Panc1 (cell line): ENCODE data around the gene LRP1B. TPM values are rescaled to one million over a fixed set of nuclear protein-coding genes. Genes with fewer than 3 reads are reported as not detected.

Source experiments
- ATAC-seq: fragments of 200-7000 bp; cut with Tn5 transposase; 2 replicates; pipeline ENCODE4 v1.9.1; 2020; ENCODE audit warnings: mild to moderate bottlenecking, moderate library complexity
- BruUV-seq: library from RNA; stranded (reverse); fragments of 400-500 nt; replicated peaks from 2 replicates; lab custom pipeline; 2021; lab: Mats Ljungman, UMichigan
- CTCF ChIA-PET: fragments of 300-600 bp; sonication (Branson Sonifier 250); formaldehyde crosslinking; loops from one replicate; lab custom pipeline; 2022; ENCODE audit warnings: antibody characterized with exemption; lab: Charles Lee
- POLR2A ChIA-PET: fragments of 300-600 bp; sonication (Branson Sonifier 250); formaldehyde crosslinking; loops from one replicate; lab custom pipeline; 2022; ENCODE audit warnings: antibody characterized with exemption; lab: Charles Lee
- DNase-seq: peaks from one replicate; pipeline ENCODE4 v3.0.0-alpha.2; 2010; ENCODE audit warnings: low read depth, low spot score
- H3K27ac ChIP-seq: 2 replicates; pipeline ENCODE4 v1.5.1; 2011; ENCODE audit warnings: mild to moderate bottlenecking, low read length, inconsistent platforms
- H3K27me3 ChIP-seq: fragments of 200-500 bp; sonication (Bioruptor generic); 2 replicates; pipeline ENCODE4 v1.6.0; 2014; ENCODE audit warnings: low read length, inconsistent platforms; ENCODE audit not compliant: control insufficient read depth, insufficient read depth
- H3K36me3 ChIP-seq: fragments of 200-500 bp; sonication (Bioruptor generic); 2 replicates; pipeline ENCODE4 v1.5.1; 2014; ENCODE audit warnings: inconsistent platforms, mild to moderate bottlenecking, low read length, moderate library complexity; ENCODE audit not compliant: control insufficient read depth, insufficient read depth
- H3K4me1 ChIP-seq: 2 replicates; pipeline ENCODE4 v1.5.1; 2011; ENCODE audit warnings: inconsistent platforms, mild to moderate bottlenecking, low read length, moderate library complexity; ENCODE audit not compliant: control insufficient read depth, insufficient read depth
- H3K4me3 ChIP-seq, 2 experiments: 2 replicates each; pipeline ENCODE4 v1.5.1; 2011 to 2012; ENCODE audit warnings: low read depth in 2 of 2, low read length in 2 of 2, mild to moderate bottlenecking in 2 of 2, inconsistent platforms in 1 of 2, moderate library complexity in 1 of 2
- H3K9me3 ChIP-seq: fragments of 200-500 bp; sonication (Bioruptor generic); 2 replicates; pipeline ENCODE4 v1.5.1; 2014; ENCODE audit warnings: low read depth, mild to moderate bottlenecking, inconsistent platforms, low read length, moderate library complexity; ENCODE audit not compliant: control insufficient read depth, insufficient read depth
- POLR2AphosphoS5 ChIP-seq: IDR thresholded peaks from 2 replicates; pipeline ENCODE4 v1.6.1; 2012; ENCODE audit warnings: mild to moderate bottlenecking, low read depth, low read length, moderate library complexity
- SIN3A ChIP-seq: IDR thresholded peaks from 2 replicates; pipeline ENCODE4 v1.6.1; 2012; ENCODE audit warnings: low read depth, mild to moderate bottlenecking, low read length, moderate library complexity, borderline replicate concordance; ENCODE audit not compliant: insufficient read depth
- TCF7L2 ChIP-seq: IDR thresholded peaks from 2 replicates; pipeline ENCODE4 v1.6.1; 2011; ENCODE audit warnings: mild to moderate bottlenecking, low read depth, low read length, inconsistent platforms
- in situ Hi-C: cut with HindIII; loops from 2 replicates; pipeline ENCODE4 v1.10.0; 2016; ENCODE audit warnings: low sequenced_read_pairs, low pct_unique_long_range_greater_than_20kb
- intact Hi-C: fragments of 100-400 bp; cut with micrococcal nuclease; formaldehyde crosslinking; loops from one replicate; pipeline ENCODE4 v1.10.0; 2022; ENCODE audit not compliant: unreplicated experiment
- total RNA-seq: library from RNA; stranded (reverse); gene quantifications from one replicate; pipeline ENCODE4 v1.2.1, GENCODE V29; 2021; ENCODE audit not compliant: unreplicated experiment
- TF ChIP-seq, protein P1 (sequence below), 2 experiments: IDR thresholded peaks; 2 replicates each; pipeline ENCODE4 v1.6.1; 2011 to 2012; ENCODE audit warnings: low read depth in 2 of 2, control low read depth in 1 of 2, low read length in 1 of 2, mild to moderate bottlenecking in 1 of 2, moderate library complexity in 1 of 2; ENCODE audit not compliant: insufficient read depth in 1 of 2
- TF ChIP-seq, protein P2 (sequence below): fragments of 450-650 bp; IDR thresholded peaks from 2 replicates; pipeline ENCODE4 v1.5.1; 2017; ENCODE audit warnings: mild to moderate bottlenecking

Gene LRP1B
- total RNA-seq, 1 experiment from 2014 or later: 0.54 TPM

DNA sequence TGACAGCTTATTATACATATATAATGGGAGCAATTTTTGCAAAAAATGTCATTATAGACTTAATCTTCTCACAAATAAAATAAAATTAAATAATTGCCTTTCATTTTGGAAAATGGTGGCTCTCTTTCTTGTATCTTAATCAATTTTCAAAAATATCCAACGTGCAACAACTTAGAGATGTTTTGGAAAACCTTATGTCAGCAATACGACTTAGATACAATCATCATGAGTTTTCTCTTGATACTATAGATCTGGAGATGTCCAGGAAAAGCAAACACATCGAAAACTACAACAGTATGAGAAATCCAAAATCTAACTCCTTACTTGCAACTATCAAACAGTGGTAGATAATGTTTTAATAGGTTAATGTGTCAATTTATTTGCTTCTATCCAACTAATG, 1529.0 kb downstream of the LRP1B start:
- POLR2A ChIA-PET: no interaction called here
- no TSS peak for BruUV-seq
- in situ Hi-C loops (no loop called here), intact Hi-C loops (no loop called here)
- Histone ChIP-seq H3K27me3 (no peaks in the 10 kb centered on the region), H3K27ac (no peak overlapping the region), H3K4me3 (no peak overlapping the region), H3K36me3 (no peaks in the 10 kb centered on the region), H3K9me3 (no peaks in the 10 kb centered on the region), H3K4me1 (no peaks in the 10 kb centered on the region)
- no peak for ATAC-seq
- TF ChIP-seq, protein P1, sequence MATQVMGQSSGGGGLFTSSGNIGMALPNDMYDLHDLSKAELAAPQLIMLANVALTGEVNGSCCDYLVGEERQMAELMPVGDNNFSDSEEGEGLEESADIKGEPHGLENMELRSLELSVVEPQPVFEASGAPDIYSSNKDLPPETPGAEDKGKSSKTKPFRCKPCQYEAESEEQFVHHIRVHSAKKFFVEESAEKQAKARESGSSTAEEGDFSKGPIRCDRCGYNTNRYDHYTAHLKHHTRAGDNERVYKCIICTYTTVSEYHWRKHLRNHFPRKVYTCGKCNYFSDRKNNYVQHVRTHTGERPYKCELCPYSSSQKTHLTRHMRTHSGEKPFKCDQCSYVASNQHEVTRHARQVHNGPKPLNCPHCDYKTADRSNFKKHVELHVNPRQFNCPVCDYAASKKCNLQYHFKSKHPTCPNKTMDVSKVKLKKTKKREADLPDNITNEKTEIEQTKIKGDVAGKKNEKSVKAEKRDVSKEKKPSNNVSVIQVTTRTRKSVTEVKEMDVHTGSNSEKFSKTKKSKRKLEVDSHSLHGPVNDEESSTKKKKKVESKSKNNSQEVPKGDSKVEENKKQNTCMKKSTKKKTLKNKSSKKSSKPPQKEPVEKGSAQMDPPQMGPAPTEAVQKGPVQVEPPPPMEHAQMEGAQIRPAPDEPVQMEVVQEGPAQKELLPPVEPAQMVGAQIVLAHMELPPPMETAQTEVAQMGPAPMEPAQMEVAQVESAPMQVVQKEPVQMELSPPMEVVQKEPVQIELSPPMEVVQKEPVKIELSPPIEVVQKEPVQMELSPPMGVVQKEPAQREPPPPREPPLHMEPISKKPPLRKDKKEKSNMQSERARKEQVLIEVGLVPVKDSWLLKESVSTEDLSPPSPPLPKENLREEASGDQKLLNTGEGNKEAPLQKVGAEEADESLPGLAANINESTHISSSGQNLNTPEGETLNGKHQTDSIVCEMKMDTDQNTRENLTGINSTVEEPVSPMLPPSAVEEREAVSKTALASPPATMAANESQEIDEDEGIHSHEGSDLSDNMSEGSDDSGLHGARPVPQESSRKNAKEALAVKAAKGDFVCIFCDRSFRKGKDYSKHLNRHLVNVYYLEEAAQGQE (IDR thresholded peaks at IDR 0.05; ENCODE audit: insufficient read depth in 1 of 2, low read depth in 2 of 2, low read length in 1 of 2): no peak
- TF ChIP-seq, protein P2, sequence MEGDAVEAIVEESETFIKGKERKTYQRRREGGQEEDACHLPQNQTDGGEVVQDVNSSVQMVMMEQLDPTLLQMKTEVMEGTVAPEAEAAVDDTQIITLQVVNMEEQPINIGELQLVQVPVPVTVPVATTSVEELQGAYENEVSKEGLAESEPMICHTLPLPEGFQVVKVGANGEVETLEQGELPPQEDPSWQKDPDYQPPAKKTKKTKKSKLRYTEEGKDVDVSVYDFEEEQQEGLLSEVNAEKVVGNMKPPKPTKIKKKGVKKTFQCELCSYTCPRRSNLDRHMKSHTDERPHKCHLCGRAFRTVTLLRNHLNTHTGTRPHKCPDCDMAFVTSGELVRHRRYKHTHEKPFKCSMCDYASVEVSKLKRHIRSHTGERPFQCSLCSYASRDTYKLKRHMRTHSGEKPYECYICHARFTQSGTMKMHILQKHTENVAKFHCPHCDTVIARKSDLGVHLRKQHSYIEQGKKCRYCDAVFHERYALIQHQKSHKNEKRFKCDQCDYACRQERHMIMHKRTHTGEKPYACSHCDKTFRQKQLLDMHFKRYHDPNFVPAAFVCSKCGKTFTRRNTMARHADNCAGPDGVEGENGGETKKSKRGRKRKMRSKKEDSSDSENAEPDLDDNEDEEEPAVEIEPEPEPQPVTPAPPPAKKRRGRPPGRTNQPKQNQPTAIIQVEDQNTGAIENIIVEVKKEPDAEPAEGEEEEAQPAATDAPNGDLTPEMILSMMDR: no peak
- no peak for DNase-seq
- CTCF ChIA-PET: no interaction called here

DNA sequence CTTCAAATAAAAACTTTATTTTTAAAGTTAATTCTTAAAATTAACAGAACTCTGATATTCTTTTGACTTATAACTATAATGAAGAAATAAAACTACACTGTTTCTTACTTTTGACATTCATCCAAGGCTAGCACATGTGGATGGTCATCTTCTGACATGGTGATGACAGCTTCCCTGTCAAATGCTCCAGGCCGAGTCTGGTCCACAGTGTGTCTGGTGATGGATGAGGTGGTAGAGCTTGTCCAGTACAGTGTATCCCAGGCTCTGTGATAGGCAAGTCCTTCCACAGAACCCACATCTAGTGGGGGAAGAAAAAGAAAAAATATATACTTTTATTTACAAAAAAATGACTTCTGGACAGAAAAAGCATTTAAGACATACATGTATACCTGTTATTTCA, 1529.5 kb downstream of the LRP1B start:
- no peak for ATAC-seq
- no peaks in the 10 kb centered on the region for H3K9me3 ChIP-seq
- no peak for DNase-seq
- no peaks in the 10 kb centered on the region for H3K4me1 ChIP-seq
- H3K27me3 ChIP-seq: no peaks in the 10 kb centered on the region
- H3K36me3 ChIP-seq: no peaks in the 10 kb centered on the region
- H3K27ac ChIP-seq: no peak overlapping the region
- ChIA-PET POLR2A (no interaction called here), CTCF (no interaction called here)
- intact Hi-C loops: no loop called here
- no peak for TF ChIP-seq SIN3A
- no peak for TF ChIP-seq TCF7L2
- TF ChIP-seq, protein P2: no peak
- no peak for TF ChIP-seq POLR2AphosphoS5
- TF ChIP-seq, protein P1 (IDR thresholded peaks at IDR 0.05; ENCODE audit: insufficient read depth in 1 of 2, low read depth in 2 of 2, low read length in 1 of 2): no peak
- in situ Hi-C loops: no loop called here
- H3K4me3 ChIP-seq: no peak overlapping the region
- BruUV-seq: no TSS peak
